DND-41 (cell line): Measurements from ENCODE around the gene TEX9.

Source experiments
- EZH2 ChIP-seq: IDR thresholded peaks from 3 replicates; pipeline ENCODE4 v1.6.1; 2012; ENCODE audit warnings: borderline replicate concordance, low read depth, mild to moderate bottlenecking, moderate library complexity, low read length, inconsistent platforms; ENCODE audit not compliant: severe bottlenecking
- TF ChIP-seq, protein P1 (sequence below): IDR thresholded peaks from 2 replicates; pipeline ENCODE4 v1.5.1; 2012; ENCODE audit warnings: borderline replicate concordance, low read length, moderate library complexity, mild to moderate bottlenecking; ENCODE audit not compliant: poor library complexity, severe bottlenecking; ENCODE audit errors: extremely low read depth

DNA sequence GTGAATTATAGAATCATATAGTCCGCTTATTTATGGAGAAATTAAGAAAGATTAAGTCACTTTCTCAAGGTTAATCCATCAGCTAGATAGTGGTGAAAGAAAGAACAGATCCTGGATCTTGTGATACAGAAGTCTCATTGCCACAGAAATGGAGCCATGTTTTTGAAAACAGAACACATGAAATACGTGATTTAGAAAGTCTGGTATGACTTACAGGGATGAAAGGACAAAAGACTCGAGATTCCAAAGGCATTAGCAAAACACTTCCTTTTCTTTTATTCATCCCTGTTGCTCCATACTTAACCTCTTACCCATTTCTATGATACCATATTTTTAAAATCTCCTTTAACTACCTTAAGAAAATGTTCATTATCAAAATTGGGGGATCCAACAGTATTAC is 40.0 kb upstream of the TEX9 start:
- TF ChIP-seq, protein P1, sequence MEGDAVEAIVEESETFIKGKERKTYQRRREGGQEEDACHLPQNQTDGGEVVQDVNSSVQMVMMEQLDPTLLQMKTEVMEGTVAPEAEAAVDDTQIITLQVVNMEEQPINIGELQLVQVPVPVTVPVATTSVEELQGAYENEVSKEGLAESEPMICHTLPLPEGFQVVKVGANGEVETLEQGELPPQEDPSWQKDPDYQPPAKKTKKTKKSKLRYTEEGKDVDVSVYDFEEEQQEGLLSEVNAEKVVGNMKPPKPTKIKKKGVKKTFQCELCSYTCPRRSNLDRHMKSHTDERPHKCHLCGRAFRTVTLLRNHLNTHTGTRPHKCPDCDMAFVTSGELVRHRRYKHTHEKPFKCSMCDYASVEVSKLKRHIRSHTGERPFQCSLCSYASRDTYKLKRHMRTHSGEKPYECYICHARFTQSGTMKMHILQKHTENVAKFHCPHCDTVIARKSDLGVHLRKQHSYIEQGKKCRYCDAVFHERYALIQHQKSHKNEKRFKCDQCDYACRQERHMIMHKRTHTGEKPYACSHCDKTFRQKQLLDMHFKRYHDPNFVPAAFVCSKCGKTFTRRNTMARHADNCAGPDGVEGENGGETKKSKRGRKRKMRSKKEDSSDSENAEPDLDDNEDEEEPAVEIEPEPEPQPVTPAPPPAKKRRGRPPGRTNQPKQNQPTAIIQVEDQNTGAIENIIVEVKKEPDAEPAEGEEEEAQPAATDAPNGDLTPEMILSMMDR: no peak
- no peak for TF ChIP-seq EZH2
